HG03097 (cell line): ENCODE data around the gene SRY.
"Not testable (repeated sequence)": the region's sequence is repeated elsewhere in the genome, so short reads cannot be mapped to it uniquely, and the experiment has no call there.

Experiments
- ATAC-seq: cut with Tn5 transposase; IDR thresholded peaks from one replicate; pipeline ENCODE4 v1.9.1; 2021; ENCODE audit not compliant: unreplicated experiment, low FRiP score

Gene SRY

GRCh38 chrY:2787600-2787999 lies at the start of gene SRY:
Gene SRY (minus strand): TSS chrY:2787682. CDS start chrY:2787603, 79 bp downstream.
- no peak for ATAC-seq

GRCh38 chrY:2837078-2837477 lies 49.6 kb upstream of the SRY start:
- no peak for ATAC-seq

GRCh38 chrY:2835230-2835629 lies 47.7 kb upstream of the SRY start:
- ATAC-seq: no peak

- ATAC-seq: no peak
These were observed 41.0 kb upstream of the SRY start for GRCh38 chrY:2828497-2828896.

GRCh38 chrY:2824471-2824870 lies 37.0 kb upstream of the SRY start:
- no peak for ATAC-seq

GRCh38 chrY:2817146-2817896 lies 29.8 kb upstream of the SRY start:
- ATAC-seq: not testable (repeated sequence)

- ATAC-seq: no peak
These were observed 12.8 kb upstream of the SRY start for GRCh38 chrY:2800246-2800645.

GRCh38 chrY:2797991-2798390 lies 10.5 kb upstream of the SRY start:
- no peak for ATAC-seq

- ATAC-seq: no peak
These were observed 9.6 kb upstream of the SRY start for GRCh38 chrY:2796977-2797523.

- no peak for ATAC-seq
These were observed 2.3 kb upstream of the SRY start for GRCh38 chrY:2789756-2790155.

GRCh38 chrY:2786876-2787512 lies 488 bp downstream of the SRY start:
- no peak for ATAC-seq
